ENCODE results near the gene COPZ2. TPM values are rescaled to one million over a fixed set of nuclear protein-coding genes. Genes with fewer than 3 reads are reported as not detected.

Gene COPZ2
- total and polyA plus RNA-seq, 11 donors = 13.2 to 64.3 (median 48.2) TPM

- ATAC-seq (peak; percentile 34 to 67 (median 48)), DNase-seq (peak; percentile 86 to 90 (median 89))
- H3K36me3 ChIP-seq = peaks cover 0 to 3% (median 0%) of the 10 kb centered on the region in 9 donors
- intact Hi-C loops (cut with DNase I) = loop anchor here (1.0 to 10.0 kb wide), 7 partner anchors 22 to 591 kb away; partner anchors contain the start of genes HOXB8 (in 5 of the 10), HOXB7 (in 3 of the 10), NFE2L1 (in 2 of the 10) and CBX1 (in 1 of the 10)
- no peaks in the 10 kb centered on the region for H3K9me3 ChIP-seq
- H3K27ac ChIP-seq = peak overlapping the region in 4 of 12 donors; percentile 3 to 81 (median 26)
- 20 to 27% (median 23%) methylated on average over 10 to 18 of the region's 18 CpGs for WGBS, 4 donors
- no peak overlapping the region for H3K4me3 ChIP-seq
- TF ChIP-seq CTCF (IDR thresholded peaks at IDR 0.05) = peak; percentile 75 to 95 (median 87)
- no peak for TF ChIP-seq POLR2A (IDR thresholded peaks at IDR 0.05)
- H3K4me1 ChIP-seq = peaks cover 6 to 50% (median 42%) of the 10 kb centered on the region in 12 donors
- peaks cover 0 to 20% (median 0%) of the 10 kb centered on the region in 9 donors for H3K27me3 ChIP-seq
Observed at GRCh38 chr17:48026502-48027321, 10.9 kb downstream of the COPZ2 start.

- DNase-seq = no peak
- 26 to 38% (median 31%) methylated on average over 8 of the region's 8 CpGs for WGBS, 4 donors
- Histone ChIP-seq H3K27me3 (peaks cover 0 to 25% (median 0%) of the 10 kb centered on the region in 9 donors), H3K4me3 (peak overlapping the region in 10 of 12 donors; percentile 33 to 69 (median 54)), H3K36me3 (no peaks in the 10 kb centered on the region), H3K9me3 (no peaks in the 10 kb centered on the region), H3K4me1 (peaks cover 6 to 50% (median 42%) of the 10 kb centered on the region in 12 donors), H3K27ac (peak overlapping the region in 11 of 12 donors; percentile 67 to 90 (median 76))
- intact Hi-C loops (cut with DNase I) = loop anchor here (1.0 to 10.0 kb wide), 9 partner anchors 22 to 591 kb away; partner anchors contain the start of genes HOXB8 (in 5 of the 10), HOXB7 (in 3 of the 10), NFE2L1 (in 3 of the 10) and CBX1 (in 2 of the 10)
- no peak for ATAC-seq
- no peak for TF ChIP-seq POLR2A (IDR thresholded peaks at IDR 0.05)
- TF ChIP-seq CTCF (IDR thresholded peaks at IDR 0.05) = no peak
Observed at GRCh38 chr17:48025904-48026501, 11.6 kb downstream of the COPZ2 start.

- 0 to 1% (median 1%) methylated on average over 48 to 56 of the region's 56 CpGs for WGBS, 4 donors
- TF ChIP-seq CTCF (IDR thresholded peaks at IDR 0.05) (peak; percentile 63 to 99 (median 76)), POLR2A (IDR thresholded peaks at IDR 0.05) (peak in 1 of 2 donors; percentile 40)
Observed at GRCh38 chr17:48025040-48025903, 12.3 kb downstream of the COPZ2 start.

More at GRCh38 chr17:48025040-48025903, 12.3 kb downstream of the COPZ2 start:
- Histone ChIP-seq H3K4me3 (peak overlapping the region; percentile 22 to 69 (median 53)), H3K27me3 (peaks cover 0 to 27% (median 0%) of the 10 kb centered on the region in 9 donors), H3K9me3 (no peaks in the 10 kb centered on the region), H3K4me1 (peaks cover 6 to 43% (median 38%) of the 10 kb centered on the region in 12 donors), H3K36me3 (no peaks in the 10 kb centered on the region), H3K27ac (peak overlapping the region; percentile 7 to 90 (median 80))
- peak; percentile 97 to 99 (median 97) for DNase-seq
- intact Hi-C loops (cut with DNase I) = loop anchor here in 9 of 10 donors (1.0 to 10.0 kb wide), 6 partner anchors 23 to 592 kb away; partner anchors contain the start of genes HOXB8 (in 5 of the 9), HOXB7 (in 3 of the 9), CBX1 (in 1 of the 9) and NFE2L1 (in 1 of the 9)
- ATAC-seq = peak; percentile 88 to 92 (median 89)
